ENCODE data around the gene TRIP6. TPM values are rescaled to one million over a fixed set of nuclear protein-coding genes. Genes with fewer than 3 reads are reported as not detected.
"Not testable (repeated sequence)": the region's sequence is repeated elsewhere in the genome, so short reads cannot be mapped to it uniquely, and the experiment has no call there.

The TRIP6 gene
- polyA plus RNA-seq, 1 donor from 2014 or later, result 4.6 TPM

DNA sequence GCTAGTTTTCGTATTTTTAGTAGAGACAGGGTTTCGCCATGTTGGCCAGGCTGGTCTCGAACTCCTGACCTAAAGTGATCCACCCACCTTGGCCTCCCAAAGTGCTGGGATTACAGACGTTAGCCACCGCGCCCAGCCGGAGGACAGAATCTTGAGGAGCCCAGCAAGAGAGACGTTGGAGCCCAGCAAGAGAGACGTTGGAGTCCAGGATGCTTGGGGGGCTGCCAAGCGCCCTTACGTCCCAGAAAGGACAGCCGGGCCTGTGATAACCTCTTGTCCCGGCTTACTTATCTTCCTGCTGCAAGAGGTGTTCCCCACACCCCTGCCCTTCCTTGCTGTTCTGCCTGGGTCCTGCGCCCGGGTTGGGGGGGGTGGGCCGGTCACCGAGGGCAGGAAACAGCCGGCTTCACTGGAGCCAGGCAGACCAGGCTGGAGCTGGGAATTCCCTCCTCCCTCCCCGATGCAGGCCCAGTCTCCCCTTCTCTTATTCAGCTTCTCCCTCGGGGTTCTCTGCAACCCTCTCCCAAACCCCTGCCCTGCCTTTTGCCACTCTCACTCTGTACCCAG, 38.0 kb upstream of the TRIP6 start:
- no peak overlapping the region for H3K27ac Mint-ChIP-seq
- H3K4me3 Mint-ChIP-seq, result no peak overlapping the region
- peaks cover 2% of the 10 kb centered on the region for H3K36me3 Mint-ChIP-seq
- H3K4me1 Mint-ChIP-seq, result peaks cover 7 to 16% (median 15%) of the 10 kb centered on the region in 3 donors
- H3K27me3 Mint-ChIP-seq, result peaks cover 41% of the 10 kb centered on the region
- H3K9me3 Mint-ChIP-seq, result peaks cover 0 to 2% (median 0%) of the 10 kb centered on the region in 3 donors

DNA sequence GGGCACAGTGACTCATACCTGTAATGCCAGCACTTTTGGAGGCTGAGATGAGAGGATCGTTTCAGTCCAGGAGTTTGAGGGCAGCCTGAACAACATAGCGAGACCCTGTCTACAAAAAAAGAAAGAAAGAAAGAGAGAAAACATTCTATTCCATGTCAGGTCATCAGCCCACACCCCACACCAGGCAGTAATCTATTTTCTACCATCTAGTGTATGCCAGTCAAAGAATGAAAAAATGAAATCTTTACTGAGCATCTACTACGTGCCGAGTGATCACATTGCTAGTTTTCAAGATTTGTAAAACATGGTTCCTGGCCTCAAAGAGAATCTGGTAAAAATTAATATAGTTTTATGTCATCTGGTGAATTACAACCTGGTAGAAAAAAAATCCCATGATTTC, 36.8 kb upstream of the TRIP6 start:
- Mint-ChIP-seq H3K27ac (no peak overlapping the region), H3K36me3 (peaks cover 2% of the 10 kb centered on the region), H3K27me3 (peaks cover 37% of the 10 kb centered on the region), H3K4me1 (peaks cover 5 to 16% (median 14%) of the 10 kb centered on the region in 3 donors), H3K9me3 (peaks cover 0 to 2% (median 0%) of the 10 kb centered on the region in 3 donors), H3K4me3 (no peak overlapping the region)

DNA sequence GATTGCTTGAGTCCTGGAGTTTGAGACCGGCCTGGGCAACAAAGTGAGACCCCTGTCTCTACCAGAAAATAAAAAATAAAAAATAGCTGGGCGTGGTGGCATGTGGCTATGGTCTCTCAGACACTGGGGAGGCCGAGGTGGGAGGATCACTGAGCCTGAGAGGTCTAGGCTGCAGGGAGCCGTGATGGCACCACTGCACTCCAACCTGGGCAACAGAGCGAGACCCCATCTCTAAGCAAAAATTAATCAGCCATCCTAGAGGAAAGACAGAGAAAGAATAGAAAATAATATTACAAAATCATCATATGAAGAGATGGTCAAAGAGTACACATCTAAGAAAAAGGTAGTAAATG, 34.9 kb upstream of the TRIP6 start:
- Mint-ChIP-seq H3K4me3 (peak overlapping the region in 1 of 4 donors; percentile 30), H3K36me3 (peaks cover 2% of the 10 kb centered on the region), H3K27me3 (peaks cover 25% of the 10 kb centered on the region), H3K4me1 (peaks cover 1 to 11% (median 5%) of the 10 kb centered on the region in 3 donors), H3K9me3 (peaks cover 0 to 3% (median 0%) of the 10 kb centered on the region in 3 donors), H3K27ac (no peak overlapping the region)

DNA sequence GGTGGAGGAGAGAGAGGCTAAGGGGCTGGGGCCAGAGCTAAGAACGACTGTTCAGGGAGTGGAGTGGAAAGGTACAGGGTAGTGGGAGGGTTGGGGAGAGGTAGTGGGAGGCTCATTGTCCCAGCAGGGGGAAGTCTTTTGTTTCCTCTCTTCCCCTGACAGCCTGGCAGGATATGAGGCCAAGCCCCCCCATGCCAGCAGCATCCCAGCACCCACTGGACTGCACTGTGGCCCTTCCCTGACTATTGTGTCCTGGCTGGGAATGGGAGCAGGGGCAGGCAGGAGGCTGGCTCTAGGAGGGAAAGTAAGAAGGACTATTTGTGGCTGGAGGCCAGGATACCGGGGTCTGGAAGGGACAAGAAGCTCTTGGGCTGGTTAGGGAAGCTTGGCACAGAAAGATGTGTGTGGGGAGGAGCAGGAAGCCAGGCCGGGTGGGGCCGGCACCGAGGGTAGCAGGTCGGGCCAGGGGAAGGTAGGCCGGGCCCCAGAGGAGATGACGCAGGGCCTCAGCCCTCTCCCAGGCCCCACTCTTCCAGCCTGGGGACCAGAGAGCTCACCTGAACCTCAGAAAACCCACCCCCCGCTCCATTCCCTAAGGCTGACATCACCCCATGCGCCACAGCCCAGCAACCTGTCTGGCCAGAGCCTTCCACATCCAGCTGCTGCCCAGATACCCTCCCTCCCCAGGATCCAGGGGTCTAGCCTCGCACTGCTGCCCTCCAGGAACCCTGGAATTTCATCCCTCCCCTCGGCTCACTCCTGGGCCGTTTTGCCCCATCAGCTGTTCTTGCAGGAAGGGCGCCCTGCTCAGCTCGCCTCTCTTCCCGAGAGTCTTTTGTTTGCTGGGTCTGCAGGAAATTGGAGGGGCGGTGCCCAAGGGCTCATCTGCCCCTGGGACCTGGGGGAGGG, 31.0 kb upstream of the TRIP6 start:
- peaks cover 3% of the 10 kb centered on the region for H3K27me3 Mint-ChIP-seq
- peak overlapping the region; percentile 1 to 79 (median 59) for H3K4me3 Mint-ChIP-seq
- H3K9me3 Mint-ChIP-seq, result peaks cover 0 to 1% (median 0%) of the 10 kb centered on the region in 3 donors
- no peak overlapping the region for H3K27ac Mint-ChIP-seq
- H3K4me1 Mint-ChIP-seq, result peaks cover 3 to 8% (median 4%) of the 10 kb centered on the region in 3 donors
- H3K36me3 Mint-ChIP-seq, result no peaks in the 10 kb centered on the region

DNA sequence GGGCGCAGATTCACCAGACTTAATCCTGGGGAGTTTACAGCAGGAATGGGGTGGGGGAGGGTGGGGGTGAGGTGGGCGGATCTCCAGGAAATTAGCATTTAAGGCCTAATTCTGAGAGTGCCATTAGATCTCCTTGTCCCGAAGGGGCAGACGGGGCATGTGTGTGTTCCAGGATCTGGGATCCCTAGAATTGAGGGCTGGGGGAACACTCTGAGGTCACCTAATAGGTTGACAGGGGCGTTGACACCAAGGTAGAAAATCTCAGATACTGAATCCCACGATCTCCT, 30.4 kb upstream of the TRIP6 start:
- Mint-ChIP-seq H3K9me3 (peaks cover 0 to 1% (median 0%) of the 10 kb centered on the region in 3 donors), H3K4me3 (peak overlapping the region; percentile 83 to 97 (median 90)), H3K27ac (no peak overlapping the region), H3K4me1 (peaks cover 3 to 8% (median 4%) of the 10 kb centered on the region in 3 donors), H3K27me3 (peaks cover 1% of the 10 kb centered on the region), H3K36me3 (no peaks in the 10 kb centered on the region)

DNA sequence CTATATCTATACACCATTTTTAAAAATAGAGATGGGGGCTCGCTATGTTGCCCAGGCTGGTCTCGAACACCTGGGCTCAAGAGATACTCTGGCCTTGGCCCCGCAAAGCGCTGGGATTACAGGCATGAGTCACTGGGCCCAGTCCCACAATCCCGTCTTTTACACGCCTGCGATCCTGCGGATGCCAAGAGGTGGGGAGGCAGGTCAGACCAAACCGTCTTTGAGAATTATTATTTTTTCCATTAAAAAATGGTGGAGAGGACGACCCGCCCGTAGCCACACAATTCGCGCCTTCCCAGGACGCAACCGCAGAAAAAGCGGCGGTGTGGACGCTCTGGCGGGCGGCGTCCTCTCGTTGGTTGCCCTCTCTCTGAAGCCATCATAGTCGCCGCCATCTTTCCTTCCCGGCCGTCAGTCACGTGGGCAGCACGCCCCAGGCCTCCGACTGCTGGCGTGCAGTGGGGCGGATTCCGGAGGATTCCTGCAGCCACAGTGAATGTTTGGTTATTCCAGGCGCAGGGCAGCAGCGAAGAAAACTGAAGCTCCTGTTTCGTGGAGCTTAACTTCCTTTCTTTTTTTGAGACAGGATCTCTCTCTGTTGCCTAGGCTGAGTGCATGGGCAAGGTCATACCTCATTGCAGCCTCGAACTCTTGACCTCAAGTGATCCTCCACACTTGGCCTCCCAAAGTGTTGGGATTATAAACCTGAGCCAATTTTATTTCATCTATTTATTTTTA, 29.9 kb upstream of the TRIP6 start:
- no peaks in the 10 kb centered on the region for H3K36me3 Mint-ChIP-seq
- H3K9me3 Mint-ChIP-seq, result peaks cover 0 to 1% (median 0%) of the 10 kb centered on the region in 3 donors
- no peaks in the 10 kb centered on the region for H3K27me3 Mint-ChIP-seq
- H3K4me3 Mint-ChIP-seq, result peak overlapping the region; percentile 83 to 97 (median 90)
- peak overlapping the region; percentile 62 to 92 (median 86) for H3K27ac Mint-ChIP-seq
- peaks cover 3 to 8% (median 4%) of the 10 kb centered on the region in 3 donors for H3K4me1 Mint-ChIP-seq

DNA sequence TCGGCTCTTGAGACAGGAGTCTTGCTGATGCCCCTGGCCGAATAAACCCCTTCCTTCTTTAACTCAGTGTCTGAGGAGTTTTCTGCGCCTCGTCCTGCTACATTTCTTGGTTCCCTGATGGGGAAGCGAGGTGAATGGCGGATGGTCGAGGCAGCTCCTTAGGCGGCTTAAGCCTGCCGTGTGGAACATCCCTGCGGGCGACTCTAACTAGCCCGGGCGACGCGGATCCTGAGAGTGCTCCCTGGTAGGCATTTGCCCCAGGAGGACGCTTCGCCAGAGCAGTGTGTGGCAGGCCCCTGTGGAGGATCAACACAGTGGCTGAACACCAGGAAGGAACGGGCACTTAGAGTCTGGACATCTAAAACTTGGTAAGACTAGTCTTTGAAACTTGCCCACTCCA, 27.8 kb upstream of the TRIP6 start:
- peaks cover 3 to 8% (median 4%) of the 10 kb centered on the region in 3 donors for H3K4me1 Mint-ChIP-seq
- H3K9me3 Mint-ChIP-seq, result peaks cover 0 to 1% (median 0%) of the 10 kb centered on the region in 3 donors
- no peaks in the 10 kb centered on the region for H3K36me3 Mint-ChIP-seq
- no peaks in the 10 kb centered on the region for H3K27me3 Mint-ChIP-seq
- no peak overlapping the region for H3K27ac Mint-ChIP-seq
- peak overlapping the region in 2 of 4 donors; percentile 25 to 45 for H3K4me3 Mint-ChIP-seq

DNA sequence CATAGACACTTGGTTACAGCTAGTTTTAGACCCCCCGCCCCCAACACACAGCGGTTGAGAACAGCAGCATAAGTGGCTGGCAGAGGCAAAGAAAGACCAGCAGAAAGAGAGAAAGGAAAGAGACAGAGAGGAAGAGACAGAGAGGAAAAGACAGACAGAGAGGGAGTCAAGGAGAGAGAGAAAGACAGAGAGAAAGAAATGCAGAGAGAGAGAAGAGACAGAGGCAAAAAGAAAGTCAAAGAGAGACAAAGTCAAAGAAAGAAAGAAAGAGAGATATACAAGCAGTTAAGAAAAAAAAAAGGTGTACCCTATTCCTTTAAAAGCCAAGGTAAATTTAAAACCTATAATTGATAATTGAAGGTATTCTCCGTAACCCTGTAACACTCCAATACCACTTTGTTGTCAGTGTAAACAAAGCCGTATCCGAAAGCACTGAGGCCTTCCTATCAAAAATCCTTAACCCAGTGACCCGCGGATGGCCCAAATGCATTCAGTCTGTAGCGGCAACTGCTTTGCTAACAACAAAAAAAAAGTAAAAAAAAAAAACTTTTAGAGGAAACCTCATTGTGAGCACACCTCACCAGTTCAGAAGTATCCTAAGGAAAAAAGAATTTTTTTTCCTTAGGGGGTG, 26.6 kb upstream of the TRIP6 start:
- H3K27me3 Mint-ChIP-seq, result no peaks in the 10 kb centered on the region
- H3K4me1 Mint-ChIP-seq, result peaks cover 3 to 8% (median 4%) of the 10 kb centered on the region in 3 donors
- H3K27ac Mint-ChIP-seq, result peak overlapping the region in 1 of 3 donors; percentile 32
- H3K36me3 Mint-ChIP-seq, result no peaks in the 10 kb centered on the region
- H3K9me3 Mint-ChIP-seq, result peaks cover 0 to 1% (median 0%) of the 10 kb centered on the region in 3 donors
- peak overlapping the region in 1 of 4 donors; percentile 2 for H3K4me3 Mint-ChIP-seq

DNA sequence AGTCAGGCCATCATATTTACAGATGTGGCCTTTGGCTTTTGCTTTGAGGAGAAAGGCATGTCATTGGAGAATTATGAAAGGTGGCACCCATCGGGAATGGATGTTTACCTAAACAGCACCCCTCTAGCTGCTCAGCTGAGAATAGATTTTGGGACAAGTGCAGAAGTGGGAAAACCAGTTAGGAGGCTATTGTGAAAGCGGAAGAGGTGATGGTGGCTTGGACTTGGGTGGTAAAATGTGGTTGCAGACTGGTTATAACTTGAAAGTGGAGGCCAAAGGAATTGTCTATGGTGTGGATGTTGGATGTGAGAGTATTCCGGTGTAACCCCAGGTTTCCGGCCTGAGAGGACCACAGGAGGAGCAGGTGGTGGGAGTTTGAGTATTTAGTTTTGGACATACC, 19.8 kb upstream of the TRIP6 start:
- H3K36me3 Mint-ChIP-seq, result peaks cover 1% of the 10 kb centered on the region
- peaks cover 3 to 5% (median 4%) of the 10 kb centered on the region in 3 donors for H3K4me1 Mint-ChIP-seq
- peak overlapping the region in 1 of 3 donors; percentile 33 for H3K27ac Mint-ChIP-seq
- H3K4me3 Mint-ChIP-seq, result peak overlapping the region in 1 of 4 donors; percentile 22
- no peaks in the 10 kb centered on the region for H3K9me3 Mint-ChIP-seq
- no peaks in the 10 kb centered on the region for H3K27me3 Mint-ChIP-seq

DNA sequence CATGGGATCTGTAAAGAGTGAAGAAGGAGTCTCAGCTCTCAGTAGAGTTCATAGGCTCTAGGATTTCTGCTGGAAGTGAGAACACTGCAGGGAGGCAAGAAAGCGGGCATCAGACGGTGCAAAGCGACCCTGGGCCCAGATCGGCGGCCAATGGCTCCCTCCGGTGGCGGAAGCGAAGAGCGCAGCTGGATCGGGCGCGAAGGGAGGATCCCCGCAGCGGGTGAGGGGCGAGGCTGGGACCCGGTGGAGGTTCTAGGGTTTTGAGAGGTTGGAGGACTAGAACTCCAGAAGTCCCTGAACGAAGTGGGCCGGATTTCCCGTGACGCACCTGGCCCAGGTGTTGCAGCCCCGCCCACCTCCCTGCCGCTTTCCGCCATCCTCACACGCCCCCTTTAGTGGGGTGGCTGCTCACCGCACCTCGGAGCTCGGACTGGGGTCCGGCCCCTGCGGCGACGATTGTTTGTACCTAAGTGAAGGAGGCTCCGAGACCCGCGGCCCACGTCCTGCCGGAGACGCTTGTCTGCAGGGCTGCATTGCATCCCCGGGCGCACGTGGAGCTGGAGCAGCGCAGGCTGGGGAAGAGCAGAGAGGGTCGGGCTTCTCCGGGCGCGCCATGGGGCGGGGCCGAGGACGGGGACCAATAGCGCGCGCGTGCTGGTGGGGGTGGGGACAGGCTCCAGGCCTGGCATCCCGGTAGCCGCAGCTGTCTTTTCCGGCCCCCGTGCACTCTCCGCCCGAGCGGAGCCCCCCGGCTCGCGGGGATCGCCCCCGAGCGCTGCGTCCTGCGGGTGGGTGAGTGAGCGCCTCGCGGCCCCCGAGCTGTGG, 14.9 kb upstream of the TRIP6 start, which contains the start of gene SLC12A9:
Gene SLC12A9 (plus strand): TSS at position 666 of the 825 bp plus-strand sequence. CDS start 1,485 bp downstream, outside the sequence.
- Mint-ChIP-seq H3K9me3 (no peaks in the 10 kb centered on the region), H3K4me1 (peaks cover 4 to 10% (median 7%) of the 10 kb centered on the region in 3 donors), H3K36me3 (no peaks in the 10 kb centered on the region), H3K27ac (peak within 1 kb of the TSS; percentile 79 to 93 (median 92)), H3K27me3 (no peaks in the 10 kb centered on the region), H3K4me3 (peak within 1 kb of the TSS; percentile 85 to 98 (median 92))

DNA sequence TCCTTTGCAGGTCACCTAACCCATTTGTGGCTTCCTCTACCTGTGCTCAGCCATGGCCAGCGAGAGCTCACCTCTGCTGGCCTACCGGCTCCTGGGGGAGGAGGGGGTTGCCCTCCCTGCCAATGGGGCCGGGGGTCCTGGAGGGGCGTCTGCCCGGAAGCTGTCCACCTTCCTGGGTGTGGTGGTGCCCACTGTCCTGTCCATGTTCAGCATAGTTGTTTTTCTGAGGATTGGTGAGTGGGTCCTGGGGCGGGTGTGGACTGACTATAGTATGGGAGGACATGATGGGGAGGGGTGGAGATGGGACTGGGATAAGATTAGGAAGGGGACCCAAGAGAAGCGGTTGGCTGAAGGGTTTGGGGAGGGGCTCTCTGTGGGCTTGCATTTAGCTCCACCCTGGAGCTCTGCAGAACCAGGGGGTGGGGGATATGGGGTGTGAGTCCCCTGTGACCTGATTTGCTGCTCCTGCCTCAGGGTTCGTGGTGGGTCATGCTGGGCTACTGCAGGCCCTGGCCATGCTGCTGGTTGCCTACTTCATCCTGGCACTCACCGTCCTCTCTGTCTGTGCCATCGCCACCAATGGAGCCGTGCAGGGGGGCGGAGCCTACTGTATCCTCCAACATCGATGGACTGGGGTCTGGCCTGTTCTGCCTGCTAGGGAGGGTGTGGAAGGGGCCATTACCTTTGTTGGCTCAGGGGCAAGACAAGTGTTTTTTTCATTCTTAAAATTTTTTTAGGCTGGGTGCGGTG, 12.9 kb upstream of the TRIP6 start:
- peak overlapping the region in 1 of 3 donors; percentile 59 for H3K27ac Mint-ChIP-seq
- no peaks in the 10 kb centered on the region for H3K36me3 Mint-ChIP-seq
- H3K27me3 Mint-ChIP-seq, result no peaks in the 10 kb centered on the region
- no peaks in the 10 kb centered on the region for H3K9me3 Mint-ChIP-seq
- H3K4me3 Mint-ChIP-seq, result peak overlapping the region in 2 of 4 donors; percentile 85 to 96
- H3K4me1 Mint-ChIP-seq, result peaks cover 4 to 10% (median 7%) of the 10 kb centered on the region in 3 donors

DNA sequence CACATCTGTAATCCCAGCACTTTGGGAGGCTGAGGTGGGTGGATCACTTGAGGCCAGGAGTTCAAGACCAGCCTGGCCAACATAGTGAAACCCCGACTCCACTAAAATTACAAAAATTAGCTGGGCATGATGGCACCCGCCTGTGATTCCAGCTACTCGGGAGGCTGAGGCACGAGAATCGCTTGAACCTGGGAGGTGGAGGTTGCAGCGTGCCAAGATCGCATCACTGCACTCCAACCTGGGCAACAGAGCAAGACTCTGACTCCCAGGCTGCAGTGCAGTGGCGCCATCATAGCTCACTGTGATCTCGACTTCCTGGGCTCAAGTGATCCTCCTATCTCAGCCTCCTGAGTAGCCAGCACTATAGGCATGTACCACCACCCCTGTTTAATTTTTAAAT, 12.3 kb upstream of the TRIP6 start:
- not testable (repeated sequence) for H3K9me3 Mint-ChIP-seq, H3K27me3 Mint-ChIP-seq, H3K27ac Mint-ChIP-seq, H3K36me3 Mint-ChIP-seq, H3K4me3 Mint-ChIP-seq
- H3K4me1 Mint-ChIP-seq, result peaks cover 4 to 10% (median 10%) of the 10 kb centered on the region in 3 donors

DNA sequence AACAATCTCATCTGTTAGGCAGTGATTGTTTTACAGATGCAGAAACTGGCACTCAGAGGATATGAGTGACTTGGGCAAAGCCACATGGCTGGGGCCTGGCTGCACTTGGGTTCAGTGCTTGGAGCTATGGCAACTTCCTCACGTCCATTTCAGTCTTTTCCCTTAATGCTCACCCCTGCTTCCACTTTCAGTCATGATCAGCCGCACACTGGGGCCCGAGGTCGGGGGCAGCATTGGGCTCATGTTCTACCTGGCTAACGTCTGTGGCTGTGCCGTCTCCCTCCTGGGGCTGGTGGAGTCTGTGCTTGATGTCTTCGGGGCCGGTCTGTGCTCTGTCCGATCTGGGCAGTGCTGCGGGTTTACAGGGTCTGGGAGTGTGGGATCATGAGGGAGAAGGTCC, 11.7 kb upstream of the TRIP6 start:
- Mint-ChIP-seq H3K27me3 (no peaks in the 10 kb centered on the region), H3K4me1 (peaks cover 4 to 11% (median 10%) of the 10 kb centered on the region in 3 donors), H3K36me3 (no peaks in the 10 kb centered on the region), H3K27ac (peak overlapping the region in 1 of 3 donors; percentile 93), H3K4me3 (peak overlapping the region in 1 of 4 donors; percentile 33), H3K9me3 (no peaks in the 10 kb centered on the region)

Measured in IgD-negative memory B cell (primary cell).